ENCODE measurements around the gene CFAP77.

The CFAP77 gene

DNA sequence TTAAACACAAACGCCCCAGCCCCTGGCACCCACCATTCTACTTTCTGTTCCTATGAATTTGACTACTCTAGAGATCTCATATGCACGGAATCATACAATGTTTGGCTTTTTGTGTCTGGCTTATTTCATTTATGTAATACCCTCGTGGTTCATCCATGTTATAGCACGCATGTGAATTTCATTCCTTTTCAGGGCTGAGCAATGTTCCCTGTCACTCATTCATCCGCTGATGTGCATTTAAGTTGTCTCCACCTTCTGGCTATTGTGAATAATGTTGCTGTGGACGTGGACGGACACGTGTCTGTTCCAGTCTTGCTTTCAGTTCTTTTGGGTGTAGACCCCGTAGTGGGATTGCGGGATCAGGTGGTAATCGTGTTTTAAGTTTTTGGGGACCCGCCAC lies 92.5 kb downstream of the CFAP77 start:
- WGBS, 2 experiments: 93 to 96% methylated on average over 12 of the region's 12 CpGs
- no peaks in the 10 kb centered on the region for H3K27me3 ChIP-seq (ENCODE audit: control insufficient read depth, insufficient read depth, low read length, poor library complexity, severe bottlenecking)

GRCh38 chr9:132503116-132503515 lies 93.1 kb downstream of the CFAP77 start:
- 89 to 93% methylated on average over 6 of the region's 6 CpGs for WGBS, 2 experiments
- Histone ChIP-seq H3K4me1 (ENCODE audit: control insufficient read depth, insufficient read depth, low read length) (peaks cover 34% of the 10 kb centered on the region), H3K27me3 (ENCODE audit: control insufficient read depth, insufficient read depth, low read length, poor library complexity, severe bottlenecking) (no peaks in the 10 kb centered on the region)

More for the DNA sequence above, 92.5 kb downstream of the CFAP77 start:
- Histone ChIP-seq H3K9me3 (ENCODE audit: control insufficient read depth, low read length) (no peaks in the 10 kb centered on the region), H3K4me3 (ENCODE audit: insufficient read depth, low read depth, low read length) (no peak overlapping the region), H3K27ac (ENCODE audit: insufficient read depth, low read depth, low read length, poor library complexity, severe bottlenecking) (no peak overlapping the region), H3K4me1 (ENCODE audit: control insufficient read depth, insufficient read depth, low read length) (peaks cover 32% of the 10 kb centered on the region), H3K36me3 (ENCODE audit: control insufficient read depth, insufficient read depth, low read length) (no peaks in the 10 kb centered on the region)

GRCh38 chr9:132504488-132504887 lies 94.5 kb downstream of the CFAP77 start:
- no peak overlapping the region for H3K27ac ChIP-seq (ENCODE audit: insufficient read depth, low read depth, low read length, poor library complexity, severe bottlenecking)
- H3K4me3 ChIP-seq (ENCODE audit: insufficient read depth, low read depth, low read length): no peak overlapping the region
- 87 to 89% methylated on average over 9 of the region's 9 CpGs for WGBS, 2 experiments
- H3K36me3 ChIP-seq (ENCODE audit: control insufficient read depth, insufficient read depth, low read length): no peaks in the 10 kb centered on the region
- peaks cover 20% of the 10 kb centered on the region for H3K4me1 ChIP-seq (ENCODE audit: control insufficient read depth, insufficient read depth, low read length)
- H3K9me3 ChIP-seq (ENCODE audit: control insufficient read depth, low read length): no peaks in the 10 kb centered on the region
- H3K27me3 ChIP-seq (ENCODE audit: control insufficient read depth, insufficient read depth, low read length, poor library complexity, severe bottlenecking): no peaks in the 10 kb centered on the region

More at GRCh38 chr9:132503116-132503515, 93.1 kb downstream of the CFAP77 start:
- H3K36me3 ChIP-seq (ENCODE audit: control insufficient read depth, insufficient read depth, low read length): no peaks in the 10 kb centered on the region
- no peak overlapping the region for H3K27ac ChIP-seq (ENCODE audit: insufficient read depth, low read depth, low read length, poor library complexity, severe bottlenecking)
- H3K4me3 ChIP-seq (ENCODE audit: insufficient read depth, low read depth, low read length): no peak overlapping the region
- no peaks in the 10 kb centered on the region for H3K9me3 ChIP-seq (ENCODE audit: control insufficient read depth, low read length)

- Histone ChIP-seq H3K4me1 (ENCODE audit: control insufficient read depth, insufficient read depth, low read length) (peaks cover 23% of the 10 kb centered on the region), H3K27me3 (ENCODE audit: control insufficient read depth, insufficient read depth, low read length, poor library complexity, severe bottlenecking) (no peaks in the 10 kb centered on the region), H3K9me3 (ENCODE audit: control insufficient read depth, low read length) (no peaks in the 10 kb centered on the region), H3K4me3 (ENCODE audit: insufficient read depth, low read depth, low read length) (no peak overlapping the region), H3K36me3 (ENCODE audit: control insufficient read depth, insufficient read depth, low read length) (no peaks in the 10 kb centered on the region), H3K27ac (ENCODE audit: insufficient read depth, low read depth, low read length, poor library complexity, severe bottlenecking) (no peak overlapping the region)
- WGBS, 2 experiments: 90% methylated on average over 17 of the region's 17 CpGs
Observed at GRCh38 chr9:132505991-132506655, 96.1 kb downstream of the CFAP77 start.

DNA sequence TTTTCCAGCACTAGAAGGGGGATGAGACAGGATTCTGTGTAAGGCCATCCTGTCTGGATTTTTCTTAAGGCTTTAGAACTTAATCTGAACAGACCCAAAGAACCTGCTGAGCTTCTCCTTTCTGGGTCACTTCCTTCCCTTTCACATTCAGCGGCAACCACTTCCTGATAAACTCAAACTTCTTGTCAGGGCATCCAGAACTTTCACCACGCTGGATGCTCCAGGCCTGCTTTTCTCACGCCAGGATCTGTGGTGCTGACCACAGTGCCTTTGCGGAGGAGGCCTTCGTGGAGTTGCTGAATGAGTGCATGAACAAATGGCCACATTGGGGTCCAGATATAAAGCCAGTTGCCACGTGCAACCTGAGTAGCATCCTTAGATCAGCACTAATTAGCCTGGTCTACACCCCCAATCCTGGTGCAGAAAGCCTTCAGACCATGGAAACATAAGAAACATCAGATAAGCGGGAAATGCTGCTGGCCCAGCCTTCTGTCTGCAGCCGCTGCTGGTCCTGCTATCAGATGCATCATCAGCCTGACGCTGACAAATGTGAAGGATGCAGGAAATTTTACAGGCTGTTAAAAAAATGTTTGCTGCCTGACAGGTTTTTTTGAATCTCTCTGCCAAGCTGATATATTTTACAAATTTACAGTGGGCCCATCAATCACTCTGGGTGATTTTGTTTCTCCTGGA lies 97.1 kb downstream of the CFAP77 start:
- H3K27me3 ChIP-seq (ENCODE audit: control insufficient read depth, insufficient read depth, low read length, poor library complexity, severe bottlenecking): no peaks in the 10 kb centered on the region
- 79% methylated on average over 9 of the region's 9 CpGs for WGBS, 2 experiments
- H3K27ac ChIP-seq (ENCODE audit: insufficient read depth, low read depth, low read length, poor library complexity, severe bottlenecking): no peak overlapping the region

DNA sequence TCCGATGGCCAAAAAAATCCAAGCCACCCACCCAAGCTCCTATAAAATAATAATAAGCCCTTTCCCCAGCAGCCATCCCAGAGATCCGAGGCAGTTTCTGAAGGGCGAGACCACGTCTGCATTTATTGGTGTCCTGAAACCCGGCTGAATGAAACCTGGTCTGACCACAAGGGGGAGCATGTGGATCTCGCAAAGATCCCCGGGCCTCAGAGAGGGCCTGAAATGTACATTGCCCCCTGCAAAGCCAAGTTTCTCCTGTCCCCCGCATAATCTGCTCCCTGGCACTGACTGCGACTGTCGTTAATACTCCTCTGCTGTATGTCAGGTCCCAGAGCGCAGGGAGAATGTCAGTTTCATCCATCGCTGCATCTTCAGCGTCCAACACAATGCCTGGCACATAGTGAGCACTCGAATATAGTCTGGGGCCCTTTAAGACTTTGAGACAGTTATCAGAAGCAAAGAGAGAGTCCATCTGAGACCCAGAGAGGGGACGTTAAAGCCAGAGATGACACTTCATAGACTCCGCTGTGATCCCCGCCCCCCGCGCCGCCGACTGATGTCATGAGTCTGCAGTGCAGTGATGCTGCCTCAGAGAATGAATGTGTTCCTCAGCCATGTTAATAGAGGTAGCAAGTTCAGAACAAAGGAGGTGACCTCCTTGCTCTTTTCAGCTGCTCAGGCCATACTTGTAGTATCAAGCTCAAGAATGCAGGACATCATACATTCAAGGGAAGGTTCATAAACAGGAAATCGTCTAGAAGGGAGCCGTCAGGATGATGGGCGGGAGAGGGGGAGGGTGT lies 97.9 kb downstream of the CFAP77 start:
- Histone ChIP-seq H3K4me3 (ENCODE audit: insufficient read depth, low read depth, low read length) (no peak overlapping the region), H3K27ac (ENCODE audit: insufficient read depth, low read depth, low read length, poor library complexity, severe bottlenecking) (no peak overlapping the region), H3K4me1 (ENCODE audit: control insufficient read depth, insufficient read depth, low read length) (peaks cover 23% of the 10 kb centered on the region), H3K9me3 (ENCODE audit: control insufficient read depth, low read length) (no peaks in the 10 kb centered on the region), H3K36me3 (ENCODE audit: control insufficient read depth, insufficient read depth, low read length) (no peaks in the 10 kb centered on the region), H3K27me3 (ENCODE audit: control insufficient read depth, insufficient read depth, low read length, poor library complexity, severe bottlenecking) (no peaks in the 10 kb centered on the region)
- 54 to 56% methylated on average over 24 of the region's 24 CpGs for whole genome bisulfite sequencing, 2 experiments

More for the DNA sequence above, 97.1 kb downstream of the CFAP77 start:
- Histone ChIP-seq H3K4me3 (ENCODE audit: insufficient read depth, low read depth, low read length) (no peak overlapping the region), H3K36me3 (ENCODE audit: control insufficient read depth, insufficient read depth, low read length) (no peaks in the 10 kb centered on the region), H3K9me3 (ENCODE audit: control insufficient read depth, low read length) (no peaks in the 10 kb centered on the region), H3K4me1 (ENCODE audit: control insufficient read depth, insufficient read depth, low read length) (peaks cover 23% of the 10 kb centered on the region)

GRCh38 chr9:132509928-132510874 lies 100.2 kb downstream of the CFAP77 start:
- Histone ChIP-seq H3K36me3 (ENCODE audit: control insufficient read depth, insufficient read depth, low read length) (no peaks in the 10 kb centered on the region), H3K9me3 (ENCODE audit: control insufficient read depth, low read length) (no peaks in the 10 kb centered on the region), H3K4me1 (ENCODE audit: control insufficient read depth, insufficient read depth, low read length) (peaks cover 17% of the 10 kb centered on the region), H3K27me3 (ENCODE audit: control insufficient read depth, insufficient read depth, low read length, poor library complexity, severe bottlenecking) (no peaks in the 10 kb centered on the region), H3K4me3 (ENCODE audit: insufficient read depth, low read depth, low read length) (no peak overlapping the region), H3K27ac (ENCODE audit: insufficient read depth, low read depth, low read length, poor library complexity, severe bottlenecking) (no peak overlapping the region)
- 91 to 92% methylated on average over 40 of the region's 40 CpGs for WGBS, 2 experiments

- Histone ChIP-seq H3K4me1 (ENCODE audit: control insufficient read depth, insufficient read depth, low read length) (peaks cover 11% of the 10 kb centered on the region), H3K36me3 (ENCODE audit: control insufficient read depth, insufficient read depth, low read length) (no peaks in the 10 kb centered on the region), H3K9me3 (ENCODE audit: control insufficient read depth, low read length) (no peaks in the 10 kb centered on the region), H3K4me3 (ENCODE audit: insufficient read depth, low read depth, low read length) (no peak overlapping the region), H3K27me3 (ENCODE audit: control insufficient read depth, insufficient read depth, low read length, poor library complexity, severe bottlenecking) (no peaks in the 10 kb centered on the region), H3K27ac (ENCODE audit: insufficient read depth, low read depth, low read length, poor library complexity, severe bottlenecking) (no peak overlapping the region)
- 92% methylated on average over 25 of the region's 25 CpGs for WGBS, 2 experiments
Observed at GRCh38 chr9:132511191-132511999, 101.4 kb downstream of the CFAP77 start.

GRCh38 chr9:132513416-132513815 lies 103.4 kb downstream of the CFAP77 start:
- H3K27me3 ChIP-seq (ENCODE audit: control insufficient read depth, insufficient read depth, low read length, poor library complexity, severe bottlenecking): no peaks in the 10 kb centered on the region
- 94 to 95% methylated on average over 15 of the region's 15 CpGs for WGBS, 2 experiments
- no peak overlapping the region for H3K4me3 ChIP-seq (ENCODE audit: insufficient read depth, low read depth, low read length)
- H3K9me3 ChIP-seq (ENCODE audit: control insufficient read depth, low read length): no peaks in the 10 kb centered on the region
- H3K27ac ChIP-seq (ENCODE audit: insufficient read depth, low read depth, low read length, poor library complexity, severe bottlenecking): no peak overlapping the region
- peaks cover 15% of the 10 kb centered on the region for H3K4me1 ChIP-seq (ENCODE audit: control insufficient read depth, insufficient read depth, low read length)
- H3K36me3 ChIP-seq (ENCODE audit: control insufficient read depth, insufficient read depth, low read length): no peaks in the 10 kb centered on the region
